Mucosa of descending colon (tissue), 3 donors: Measurements from ENCODE around the gene CELF5. TPM values are rescaled to one million over a fixed set of nuclear protein-coding genes. Genes with fewer than 3 reads are reported as not detected.

ENCODE experiments used
- ATAC-seq: fragments of 200-7000 bp; cut with Tn5 transposase; one replicate; pipeline ENCODE4 v1.9.1; 2020; ENCODE audit warnings: mild to moderate bottlenecking, moderate library complexity
- DNase-seq, 3 donors: peaks; one replicate each; pipeline ENCODE4 v3.0.0-alpha.2; 2020
- H3K36me3 ChIP-seq: fragments of 200-600 bp; one replicate; pipeline ENCODE4 v1.8.0; 2021; ENCODE audit warnings: low read depth, mild to moderate bottlenecking
- H3K4me1 ChIP-seq: fragments of 200-600 bp; one replicate; pipeline ENCODE4 v1.8.0; 2021; ENCODE audit warnings: low read depth, mild to moderate bottlenecking
- H3K4me3 ChIP-seq: fragments of 200-600 bp; one replicate; pipeline ENCODE4 v1.8.0; 2021; ENCODE audit warnings: mild to moderate bottlenecking
- H3K9me3 ChIP-seq: fragments of 200-600 bp; one replicate; pipeline ENCODE4 v1.8.0; 2021; ENCODE audit warnings: mild to moderate bottlenecking
- intact Hi-C, 2 donors: fragments of 100-400 bp; cut with DNase I in 1 of 2; cut with micrococcal nuclease in 1 of 2; formaldehyde crosslinking; loops; one replicate each; pipeline versions ENCODE4 v1.11.0 to v1.11.1; 2022; cut with DNase I, micrococcal nuclease
- total RNA-seq, 3 donors: library from RNA; stranded (reverse); fragmentation: NEBNext Ultra II Directional in 2 of 3; extraction: Animal tissue kit (Norgen Biotek cat#: 25700) in 2 of 3; gene quantifications; one replicate each; pipeline versions ENCODE4 v1.2.1 to v1.2.4, GENCODE V29; 2021 to 2023
- TF ChIP-seq, protein P1 (sequence below): fragments of 200-600 bp; IDR thresholded peaks from one replicate; pipeline ENCODE4 v1.8.0; 2022; ENCODE audit warnings: antibody characterized with exemption, mild to moderate bottlenecking
- donor health status: DM: no; HTN: no; CAD: no; lungs with moderate emphysema.
- donor health status: DM: no; HTN: no; CAD: no.
- donor health status: DM: no; HTN: yes; CAD: no.

The CELF5 gene
- total RNA-seq, 3 donors from 2014 or later, result 0.75 to 2.7 (median 0.79) TPM

DNA sequence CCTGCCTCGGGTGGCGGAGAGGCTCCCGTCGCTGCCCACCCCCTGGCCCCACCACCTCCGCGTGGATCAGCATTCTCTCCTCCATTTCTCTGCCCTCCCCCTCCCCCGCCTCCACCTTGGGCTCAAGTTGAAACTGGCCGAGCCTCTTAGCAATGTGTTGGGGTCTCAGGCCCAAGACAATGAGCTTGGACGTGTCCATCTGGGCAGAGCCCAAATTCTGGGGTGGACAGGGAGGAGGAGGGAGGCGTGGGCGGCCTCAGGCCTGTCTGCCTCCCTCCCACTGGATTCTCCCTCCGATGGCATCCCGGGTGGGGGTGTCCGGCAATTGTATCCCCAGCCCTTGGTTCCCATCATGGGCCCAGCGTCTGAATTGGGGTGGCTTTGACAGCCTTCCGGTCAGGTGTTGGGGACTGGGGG, 1.2 kb downstream of the CELF5 start:
- no peak for DNase-seq
- no peaks in the 10 kb centered on the region for H3K4me1 ChIP-seq
- no peak for ATAC-seq
- no peak overlapping the region for H3K4me3 ChIP-seq
- H3K9me3 ChIP-seq, result no peaks in the 10 kb centered on the region
- intact Hi-C loops, result no loop called here
- TF ChIP-seq, protein P1, sequence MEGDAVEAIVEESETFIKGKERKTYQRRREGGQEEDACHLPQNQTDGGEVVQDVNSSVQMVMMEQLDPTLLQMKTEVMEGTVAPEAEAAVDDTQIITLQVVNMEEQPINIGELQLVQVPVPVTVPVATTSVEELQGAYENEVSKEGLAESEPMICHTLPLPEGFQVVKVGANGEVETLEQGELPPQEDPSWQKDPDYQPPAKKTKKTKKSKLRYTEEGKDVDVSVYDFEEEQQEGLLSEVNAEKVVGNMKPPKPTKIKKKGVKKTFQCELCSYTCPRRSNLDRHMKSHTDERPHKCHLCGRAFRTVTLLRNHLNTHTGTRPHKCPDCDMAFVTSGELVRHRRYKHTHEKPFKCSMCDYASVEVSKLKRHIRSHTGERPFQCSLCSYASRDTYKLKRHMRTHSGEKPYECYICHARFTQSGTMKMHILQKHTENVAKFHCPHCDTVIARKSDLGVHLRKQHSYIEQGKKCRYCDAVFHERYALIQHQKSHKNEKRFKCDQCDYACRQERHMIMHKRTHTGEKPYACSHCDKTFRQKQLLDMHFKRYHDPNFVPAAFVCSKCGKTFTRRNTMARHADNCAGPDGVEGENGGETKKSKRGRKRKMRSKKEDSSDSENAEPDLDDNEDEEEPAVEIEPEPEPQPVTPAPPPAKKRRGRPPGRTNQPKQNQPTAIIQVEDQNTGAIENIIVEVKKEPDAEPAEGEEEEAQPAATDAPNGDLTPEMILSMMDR, result no peak
- no peaks in the 10 kb centered on the region for H3K36me3 ChIP-seq

DNA sequence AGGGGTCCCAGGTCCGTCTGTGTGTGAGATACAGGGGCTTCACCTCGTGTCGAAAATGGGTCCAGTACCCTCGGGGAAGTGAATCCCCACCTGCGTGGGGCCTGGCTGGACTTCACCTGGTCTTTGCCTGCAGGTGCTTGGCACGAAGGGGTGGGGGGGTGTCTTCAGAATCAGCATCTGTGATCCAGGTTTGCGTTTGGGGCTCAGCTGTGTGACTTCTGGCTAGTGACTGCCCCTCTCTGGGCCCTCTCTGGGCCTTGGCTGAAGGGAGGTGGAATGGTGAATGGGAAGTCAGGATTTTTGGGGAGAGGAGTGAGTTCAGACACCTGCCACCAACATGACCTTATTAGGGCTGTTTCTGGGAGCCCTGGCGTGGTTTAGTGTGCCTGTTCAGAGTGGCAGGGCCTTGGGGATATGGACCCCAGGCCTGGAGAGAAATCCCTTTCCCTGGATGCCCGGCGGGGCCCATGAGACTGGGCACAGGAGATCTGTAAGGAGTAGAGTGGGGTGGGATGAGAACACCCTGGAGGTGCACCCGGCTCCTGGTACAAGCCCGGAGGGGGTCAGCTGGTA, 2.7 kb downstream of the CELF5 start:
- ATAC-seq (no peak), DNase-seq (no peak)
- Histone ChIP-seq H3K4me1 (no peaks in the 10 kb centered on the region), H3K4me3 (no peak overlapping the region), H3K36me3 (no peaks in the 10 kb centered on the region), H3K9me3 (no peaks in the 10 kb centered on the region)
- intact Hi-C loops, result no loop called here
- TF ChIP-seq, protein P1, result no peak

DNA sequence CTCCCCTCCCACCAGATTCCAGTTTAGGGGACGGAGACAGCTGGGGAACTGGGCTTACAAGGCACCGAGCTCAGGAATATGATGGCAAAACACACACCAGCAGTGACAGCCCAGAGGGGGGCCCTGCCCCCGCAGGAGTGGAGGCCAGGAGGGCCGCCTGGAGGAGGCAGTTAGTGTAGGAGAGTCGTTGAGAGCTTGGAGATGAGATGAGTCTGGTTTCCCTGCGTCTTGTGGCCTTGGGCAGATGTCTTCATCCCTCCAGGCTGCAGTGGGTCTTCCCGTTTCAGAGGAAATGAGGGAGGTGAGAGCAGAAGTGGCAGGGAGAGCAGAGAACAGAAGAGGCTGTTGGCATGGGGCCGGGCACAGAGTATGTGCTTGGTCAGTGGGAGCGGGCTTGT, 4.9 kb downstream of the CELF5 start:
- intact Hi-C loops, result no loop called here
- DNase-seq (no peak), ATAC-seq (no peak)
- no peak overlapping the region for H3K4me3 ChIP-seq
- H3K9me3 ChIP-seq, result no peaks in the 10 kb centered on the region
- no peaks in the 10 kb centered on the region for H3K36me3 ChIP-seq
- TF ChIP-seq, protein P1, result no peak
- H3K4me1 ChIP-seq, result no peaks in the 10 kb centered on the region

DNA sequence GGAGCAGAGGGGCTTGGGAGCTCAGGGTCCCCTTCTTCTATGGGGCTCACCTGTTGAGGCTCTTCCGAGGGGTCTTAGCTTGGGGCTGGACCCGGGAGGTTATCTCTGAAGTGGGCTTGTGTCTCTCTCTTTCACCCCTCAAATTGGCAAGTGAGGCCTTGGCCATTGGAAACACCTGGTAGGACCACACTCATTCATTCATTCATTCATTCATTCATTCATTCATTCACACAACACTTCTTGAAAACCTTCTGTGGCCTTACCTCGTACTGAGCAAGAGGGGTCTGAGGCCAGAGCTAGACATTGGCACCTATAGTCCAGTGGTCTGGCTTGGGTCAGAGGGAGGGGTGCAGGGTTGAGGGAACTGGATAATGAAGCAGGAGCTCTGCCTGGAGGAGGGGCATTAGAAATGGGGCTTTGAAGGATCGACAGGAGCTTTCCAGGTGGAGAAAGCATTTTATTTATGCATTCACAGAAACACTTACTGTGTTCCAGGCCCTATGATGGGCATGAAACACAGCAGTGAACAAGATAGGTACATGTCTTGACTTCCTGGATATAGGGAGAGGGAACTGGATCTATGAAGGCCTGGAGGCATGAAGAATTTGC, 5.5 kb downstream of the CELF5 start:
- TF ChIP-seq, protein P1, result no peak
- Histone ChIP-seq H3K4me1 (no peaks in the 10 kb centered on the region), H3K36me3 (no peaks in the 10 kb centered on the region), H3K9me3 (no peaks in the 10 kb centered on the region), H3K4me3 (no peak overlapping the region)
- intact Hi-C loops, result no loop called here
- no peak for DNase-seq
- no peak for ATAC-seq

DNA sequence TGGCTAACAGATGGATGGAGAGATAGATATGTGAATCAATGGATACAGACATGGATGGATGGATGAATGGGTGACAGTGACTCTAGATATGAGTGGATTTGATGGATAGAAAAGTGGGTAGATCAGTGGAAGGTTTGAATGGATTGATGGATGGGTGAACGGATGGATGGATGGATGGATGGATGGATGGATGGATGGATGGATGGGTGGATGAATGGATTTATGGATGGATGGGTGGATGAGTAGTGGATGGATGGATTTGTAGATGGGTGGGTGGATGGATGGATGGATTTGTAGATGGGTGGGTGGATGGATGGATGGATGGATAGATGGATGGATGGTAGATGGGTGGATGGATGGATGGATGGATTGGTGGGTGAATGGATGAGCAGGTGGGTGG, 6.8 kb downstream of the CELF5 start:
- Histone ChIP-seq H3K36me3 (no peaks in the 10 kb centered on the region), H3K4me1 (no peaks in the 10 kb centered on the region), H3K4me3 (no peak overlapping the region), H3K9me3 (no peaks in the 10 kb centered on the region)
- no peak for DNase-seq
- ATAC-seq, result no peak
- intact Hi-C loops, result no loop called here
- TF ChIP-seq, protein P1, result no peak
